Measurements from ENCODE around the gene KIF13A.
"Not testable (repeated sequence)": the region's sequence is repeated elsewhere in the genome, so short reads cannot be mapped to it uniquely, and the experiment has no call there.

KIF13A gene

GRCh38 chr6:17785094-17785787, 202.2 kb downstream of the KIF13A start:
- DNase-seq (ENCODE audit: low spot score), result no peak

GRCh38 chr6:17780061-17780460, 207.4 kb downstream of the KIF13A start:
- no peak for DNase-seq (ENCODE audit: low spot score)

GRCh38 chr6:17771609-17772008, 215.8 kb downstream of the KIF13A start:
- DNase-seq (ENCODE audit: low spot score), result no peak

GRCh38 chr6:17768881-17769280, 218.6 kb downstream of the KIF13A start:
- DNase-seq (ENCODE audit: low spot score), result no peak

- no peak for DNase-seq (ENCODE audit: low spot score)
These were observed 219.0 kb downstream of the KIF13A start for GRCh38 chr6:17768388-17768787.

- no peak for DNase-seq (ENCODE audit: low spot score)
These were observed 224.8 kb downstream of the KIF13A start for GRCh38 chr6:17762651-17763050.

- no peak for DNase-seq (ENCODE audit: low spot score)
These were observed 229.3 kb downstream of the KIF13A start for GRCh38 chr6:17758119-17758518.

- no peak for DNase-seq (ENCODE audit: low spot score)
These were observed 233.2 kb downstream of the KIF13A start for GRCh38 chr6:17754254-17754653.

- not testable (repeated sequence) for DNase-seq (ENCODE audit: low spot score)
These were observed 242.1 kb downstream of the KIF13A start for GRCh38 chr6:17745324-17745723.

GRCh38 chr6:17744757-17745308, 242.6 kb downstream of the KIF13A start:
- DNase-seq (ENCODE audit: low spot score), result not testable (repeated sequence)

GRCh38 chr6:17744019-17744756, 243.2 kb downstream of the KIF13A start:
- no peak for DNase-seq (ENCODE audit: low spot score)

- DNase-seq (ENCODE audit: low spot score), result peak; percentile 52
These were observed 245.9 kb downstream of the KIF13A start for GRCh38 chr6:17741507-17741906.

- DNase-seq (ENCODE audit: low spot score), result no peak
These were observed 246.7 kb downstream of the KIF13A start for GRCh38 chr6:17740559-17741220.

- DNase-seq (ENCODE audit: low spot score), result no peak
These were observed 249.7 kb downstream of the KIF13A start for GRCh38 chr6:17737704-17738252.

GRCh38 chr6:17735311-17735710, 252.1 kb downstream of the KIF13A start:
- DNase-seq (ENCODE audit: low spot score), result not testable (repeated sequence)

- no peak for DNase-seq (ENCODE audit: low spot score)
These were observed 257.2 kb downstream of the KIF13A start for GRCh38 chr6:17730078-17730704.

- DNase-seq (ENCODE audit: low spot score), result no peak
These were observed 258.0 kb downstream of the KIF13A start for GRCh38 chr6:17729223-17730077.

GRCh38 chr6:17728551-17729222, 258.7 kb downstream of the KIF13A start:
- DNase-seq (ENCODE audit: low spot score), result no peak

- DNase-seq (ENCODE audit: low spot score), result peak; percentile 7
These were observed 262.4 kb downstream of the KIF13A start for GRCh38 chr6:17725083-17725482.

GRCh38 chr6:17724341-17724740, 263.1 kb downstream of the KIF13A start:
- DNase-seq (ENCODE audit: low spot score), result no peak

Data from SW480 (cell line).